Naive thymus-derived CD4-positive, alpha-beta T cell (primary cell): ENCODE results near the gene CYP2B6. TPM values are rescaled to one million over a fixed set of nuclear protein-coding genes. Genes with fewer than 3 reads are reported as not detected.
"Not testable (repeated sequence)": the region's sequence is repeated elsewhere in the genome, so short reads cannot be mapped to it uniquely, and the experiment has no call there.

Source experiments
- ATAC-seq: fragments of 150-1000 bp; cut with Tn5 transposase; 2 replicates; pipeline ENCODE4 v1.10.0; 2021; ENCODE audit warnings: mild to moderate bottlenecking, moderate library complexity
- CTCF ChIA-PET: fragments of 350-600 bp; sonication (Branson Sonifier 250); formaldehyde crosslinking; loops from one replicate; lab custom pipeline; 2021; ENCODE audit warnings: antibody characterized with exemption; lab: Charles Lee
- POLR2A ChIA-PET: fragments of 350-600 bp; sonication (Branson Sonifier 250); formaldehyde crosslinking; loops from one replicate; lab custom pipeline; 2021; ENCODE audit warnings: antibody characterized with exemption, inconsistent platforms; lab: Charles Lee
- DNase-seq, 9 donors: peaks; one replicate each; pipeline versions ENCODE4 v3.0.0 to v3.0.0-alpha.2; 2020 to 2022; ENCODE audit warnings: mixed read lengths in 1 of 9
- H3K27ac ChIP-seq: one replicate; pipeline ENCODE4 v1.7.0; 2013; ENCODE audit warnings: mild to moderate bottlenecking, low read depth, low read length, moderate library complexity
- H3K27me3 ChIP-seq, 2 donors: one replicate each; pipeline ENCODE4 v1.7.0; 2013; ENCODE audit warnings: low read length in 2 of 2, mild to moderate bottlenecking in 2 of 2, moderate library complexity in 2 of 2; ENCODE audit not compliant: control insufficient read depth in 2 of 2, insufficient read depth in 2 of 2
- H3K36me3 ChIP-seq, 3 experiments: 1 replicate in 2 of 3; 2 replicates in 1 of 3; pipeline ENCODE4 v1.7.0; 2013; ENCODE audit warnings: low read length in 3 of 3, mild to moderate bottlenecking in 3 of 3, moderate library complexity in 1 of 3; ENCODE audit not compliant: insufficient read depth in 3 of 3, control insufficient read depth in 2 of 3
- H3K4me1 ChIP-seq, 2 donors: one replicate each; pipeline ENCODE4 v1.7.0; 2013; ENCODE audit warnings: low read length in 2 of 2, mild to moderate bottlenecking in 2 of 2, moderate library complexity in 1 of 2; ENCODE audit not compliant: control insufficient read depth in 2 of 2, insufficient read depth in 2 of 2
- H3K4me3 ChIP-seq: 2 replicates; pipeline ENCODE4 v1.7.0; 2013; ENCODE audit warnings: mild to moderate bottlenecking, low read length
- H3K9me3 ChIP-seq, 3 experiments: 1 replicate in 2 of 3; 2 replicates in 1 of 3; pipeline ENCODE4 v1.7.0; 2013; ENCODE audit warnings: low read length in 3 of 3; ENCODE audit not compliant: control insufficient read depth in 2 of 3
- H3K27ac Mint-ChIP-seq, 9 donors: one replicate each; pipeline ENCODE4 v1.8.0; 2020 to 2022; ENCODE audit warnings: mixed read lengths in 9 of 9, mild to moderate bottlenecking in 8 of 9, moderate library complexity in 5 of 9, inconsistent platforms in 2 of 9
- H3K27me3 Mint-ChIP-seq, 5 donors: one replicate each; pipeline ENCODE4 v1.8.0; 2021 to 2022; ENCODE audit warnings: mixed read lengths in 5 of 5, mild to moderate bottlenecking in 1 of 5
- H3K36me3 Mint-ChIP-seq, 5 donors: one replicate each; pipeline ENCODE4 v1.8.0; 2020 to 2022; ENCODE audit warnings: mixed read lengths in 5 of 5, mild to moderate bottlenecking in 3 of 5, inconsistent platforms in 1 of 5
- H3K4me1 Mint-ChIP-seq, 7 donors: one replicate each; pipeline ENCODE4 v1.8.0; 2020 to 2022; ENCODE audit warnings: mixed read lengths in 7 of 7, mild to moderate bottlenecking in 3 of 7, inconsistent platforms in 1 of 7
- H3K4me3 Mint-ChIP-seq, 10 donors: one replicate each; pipeline ENCODE4 v1.8.0; 2020 to 2022; ENCODE audit warnings: mild to moderate bottlenecking in 10 of 10, mixed read lengths in 10 of 10, moderate library complexity in 6 of 10, inconsistent platforms in 2 of 10
- H3K9me3 Mint-ChIP-seq, 11 donors: one replicate each; pipeline ENCODE4 v1.8.0; 2020 to 2022; ENCODE audit warnings: mixed read lengths in 11 of 11, mild to moderate bottlenecking in 4 of 11, inconsistent platforms in 1 of 11, moderate library complexity in 1 of 11
- intact Hi-C, 2 donors: fragments of 100-400 bp; cut with micrococcal nuclease; formaldehyde crosslinking; loops; one replicate each; pipeline ENCODE4 v1.15.1; 2023
- polyA plus RNA-seq, 2 donors: library from polyadenylated mRNA; unstranded; fragments of 300-500 nt; fragmentation: Illumina TruSeq; gene quantifications; one replicate each; pipeline ENCODE4 v1.2.3, GENCODE V29; 2021
- total RNA-seq, 6 experiments: library from RNA in 5 of 6; stranded (reverse) in 5 of 6; gene quantifications; 1 replicate in 5 of 6; 2 replicates in 1 of 6; pipeline ENCODE4 v1.2.3 and lab custom pipeline; 2021 to 2026

Gene CYP2B6
- total and polyA plus RNA-seq, 7 experiments from 2014 or later: not detected

DNA sequence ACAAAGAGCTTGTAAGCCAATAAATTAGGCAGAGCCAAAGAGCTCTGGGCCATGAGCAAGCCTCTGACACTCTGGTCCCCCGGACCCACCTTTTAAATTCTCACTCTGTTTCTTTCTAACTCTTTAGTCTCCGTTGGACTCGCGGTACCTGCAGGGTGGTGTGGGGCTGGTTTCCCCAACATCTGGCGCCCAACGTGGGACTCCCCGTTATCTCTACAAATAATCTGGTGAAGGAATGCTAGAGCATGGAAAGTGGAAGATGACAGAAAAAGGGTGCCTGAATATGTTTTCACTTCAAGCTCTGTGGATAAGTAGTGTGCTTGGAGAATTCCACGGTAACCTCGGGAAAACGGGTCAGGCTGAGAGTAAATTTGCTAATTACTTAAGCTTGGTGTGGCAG, 36.5 kb upstream of the CYP2B6 start:
- Histone ChIP-seq H3K27ac (no peak overlapping the region), H3K36me3 (no peaks in the 10 kb centered on the region), H3K27me3 (peaks cover 0 to under 1% of the 10 kb centered on the region in 2 donors), H3K4me1 (no peaks in the 10 kb centered on the region), H3K4me3 (no peak overlapping the region), H3K9me3 (peaks cover 11 to 42% (median 12%) of the 10 kb centered on the region in 3 experiments)
- no peaks in the 10 kb centered on the region for H3K4me1 Mint-ChIP-seq
- H3K36me3 Mint-ChIP-seq: peaks cover 0 to 21% (median 4%) of the 10 kb centered on the region in 5 donors
- CTCF ChIA-PET: interaction anchor here (0.7 to 1.3 kb wide), 2 partner anchors 20 to 334 kb away, joined by 3 to 6 read pairs; no protein-coding TSS in a partner anchor
- ATAC-seq (no peak), DNase-seq (no peak)
- no peak overlapping the region for H3K4me3 Mint-ChIP-seq
- intact Hi-C loops: no loop called here
- H3K27me3 Mint-ChIP-seq: peaks cover 0 to 12% (median 6%) of the 10 kb centered on the region in 5 donors
- peaks cover 11 to 75% (median 40%) of the 10 kb centered on the region in 11 donors for H3K9me3 Mint-ChIP-seq
- POLR2A ChIA-PET: no interaction called here
- H3K27ac Mint-ChIP-seq: no peak overlapping the region

- peaks cover 0 to 10% (median 0%) of the 10 kb centered on the region in 7 donors for H3K4me1 Mint-ChIP-seq
- H3K9me3 Mint-ChIP-seq: peaks cover 8 to 41% (median 18%) of the 10 kb centered on the region in 11 donors
- Histone ChIP-seq H3K36me3 (no peaks in the 10 kb centered on the region), H3K4me1 (no peaks in the 10 kb centered on the region), H3K27ac (no peak overlapping the region), H3K4me3 (no peak overlapping the region), H3K27me3 (peaks cover 0 to 3% of the 10 kb centered on the region in 2 donors), H3K9me3 (peaks cover 2 to 25% (median 4%) of the 10 kb centered on the region in 3 experiments)
- peaks cover 8 to 26% (median 17%) of the 10 kb centered on the region in 5 donors for H3K27me3 Mint-ChIP-seq
- ChIA-PET CTCF (no interaction called here), POLR2A (no interaction called here)
- no peak for DNase-seq
- H3K36me3 Mint-ChIP-seq: peaks cover 0 to 12% (median 0%) of the 10 kb centered on the region in 5 donors
- ATAC-seq: no peak
- intact Hi-C loops: no loop called here
- H3K27ac Mint-ChIP-seq: no peak overlapping the region
- no peak overlapping the region for H3K4me3 Mint-ChIP-seq
Observed at GRCh38 chr19:40959338-40959737, 31.7 kb upstream of the CYP2B6 start.

- peaks cover 0 to 17% (median 0%) of the 10 kb centered on the region in 3 experiments for H3K9me3 ChIP-seq
- H3K4me3 Mint-ChIP-seq: no peak overlapping the region
- peaks cover 8 to 28% (median 17%) of the 10 kb centered on the region in 5 donors for H3K27me3 Mint-ChIP-seq
- no peaks in the 10 kb centered on the region for H3K4me1 ChIP-seq
- peaks cover 0 to 3% of the 10 kb centered on the region in 2 donors for H3K27me3 ChIP-seq
- H3K36me3 ChIP-seq: no peaks in the 10 kb centered on the region
- ChIA-PET CTCF (interaction anchor here (2.2 kb wide), 1 partner anchor 10 kb away, joined by 7 read pairs; no protein-coding TSS in a partner anchor), POLR2A (no interaction called here)
- peaks cover 0 to 4% (median 0%) of the 10 kb centered on the region in 5 donors for H3K36me3 Mint-ChIP-seq
- no peak for ATAC-seq
- no peak overlapping the region for H3K27ac Mint-ChIP-seq
- DNase-seq: no peak
- intact Hi-C loops: no loop called here
- H3K4me3 ChIP-seq: no peak overlapping the region
- peaks cover 0 to 10% (median 0%) of the 10 kb centered on the region in 7 donors for H3K4me1 Mint-ChIP-seq
- H3K27ac ChIP-seq: no peak overlapping the region
- peaks cover 3 to 32% (median 12%) of the 10 kb centered on the region in 11 donors for H3K9me3 Mint-ChIP-seq
Observed at GRCh38 chr19:40960062-40960685, 30.9 kb upstream of the CYP2B6 start.

GRCh38 chr19:40960780-40961179, 30.3 kb upstream of the CYP2B6 start:
- H3K4me1 ChIP-seq: no peaks in the 10 kb centered on the region
- intact Hi-C loops: no loop called here
- no peak overlapping the region for H3K4me3 Mint-ChIP-seq

GRCh38 chr19:40962460-40962961, 28.6 kb upstream of the CYP2B6 start:
- H3K9me3 Mint-ChIP-seq: peaks cover 0 to 9% (median 0%) of the 10 kb centered on the region in 11 donors
- Histone ChIP-seq H3K4me3 (no peak overlapping the region), H3K27ac (no peak overlapping the region), H3K4me1 (no peaks in the 10 kb centered on the region), H3K27me3 (peaks cover 0 to 3% of the 10 kb centered on the region in 2 donors), H3K36me3 (no peaks in the 10 kb centered on the region), H3K9me3 (no peaks in the 10 kb centered on the region)
- ATAC-seq (no peak), DNase-seq (no peak)
- intact Hi-C loops: no loop called here
- ChIA-PET CTCF (interaction anchor here (0.9 to 1.5 kb wide), 2 partner anchors 12 to 602 kb away, joined by 3 to 4 read pairs; no protein-coding TSS in a partner anchor), POLR2A (interaction anchor here (0.6 kb wide), 1 partner anchor 9 kb away, joined by 3 read pairs; no protein-coding TSS in a partner anchor)
- peaks cover 0 to under 1% (median 0%) of the 10 kb centered on the region in 5 donors for H3K36me3 Mint-ChIP-seq
- H3K4me1 Mint-ChIP-seq: peaks cover 0 to 10% (median 2%) of the 10 kb centered on the region in 7 donors
- peaks cover 8 to 26% (median 17%) of the 10 kb centered on the region in 5 donors for H3K27me3 Mint-ChIP-seq
- H3K4me3 Mint-ChIP-seq: no peak overlapping the region
- H3K27ac Mint-ChIP-seq: peak overlapping the region in 1 of 9 donors; percentile 50

More at GRCh38 chr19:40960780-40961179, 30.3 kb upstream of the CYP2B6 start:
- CTCF ChIA-PET: interaction anchor here (2.2 kb wide), 1 partner anchor 10 kb away, joined by 7 read pairs; no protein-coding TSS in a partner anchor
- no peak for ATAC-seq
- Mint-ChIP-seq H3K4me1 (peaks cover 0 to 10% (median 0%) of the 10 kb centered on the region in 7 donors), H3K36me3 (peaks cover 0 to 4% (median 0%) of the 10 kb centered on the region in 5 donors), H3K9me3 (peaks cover 3 to 26% (median 9%) of the 10 kb centered on the region in 11 donors), H3K27me3 (peaks cover 8 to 28% (median 17%) of the 10 kb centered on the region in 5 donors), H3K27ac (no peak overlapping the region)
- H3K27me3 ChIP-seq: peaks cover 0 to 3% of the 10 kb centered on the region in 2 donors
- no peak overlapping the region for H3K27ac ChIP-seq
- H3K9me3 ChIP-seq: peaks cover 0 to 11% (median 0%) of the 10 kb centered on the region in 3 experiments
- no peaks in the 10 kb centered on the region for H3K36me3 ChIP-seq
- POLR2A ChIA-PET: no interaction called here
- no peak for DNase-seq
- no peak overlapping the region for H3K4me3 ChIP-seq

DNA sequence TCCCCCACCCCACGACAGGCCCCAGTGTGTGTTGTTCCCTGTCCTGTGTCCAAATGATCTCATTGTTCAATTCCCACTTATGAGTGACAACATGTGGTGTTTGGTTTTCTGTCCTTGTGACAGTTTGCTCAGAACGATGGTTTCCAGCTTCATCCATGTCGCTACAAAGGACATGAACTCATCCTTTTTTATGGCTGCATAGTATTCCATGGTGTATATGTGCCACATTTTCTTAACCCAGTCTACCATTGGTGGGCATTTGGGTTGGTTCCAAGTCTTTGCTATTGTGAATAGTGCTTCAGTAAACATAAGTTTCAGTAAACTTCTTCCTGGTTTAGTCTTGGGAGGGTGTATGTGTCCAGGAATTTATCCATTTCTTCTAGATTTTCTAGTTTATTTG, 26.7 kb upstream of the CYP2B6 start:
- not testable (repeated sequence) for DNase-seq

More for the DNA sequence above, 26.7 kb upstream of the CYP2B6 start:
- ATAC-seq, POLR2A ChIA-PET, H3K27me3 ChIP-seq, intact Hi-C loops, H3K4me3 Mint-ChIP-seq, H3K4me1 ChIP-seq, H3K4me3 ChIP-seq, H3K36me3 ChIP-seq, H3K27ac ChIP-seq, CTCF ChIA-PET, H3K27ac Mint-ChIP-seq, H3K9me3 ChIP-seq: not testable (repeated sequence)
- Mint-ChIP-seq H3K9me3 (peaks cover 0 to 16% (median 0%) of the 10 kb centered on the region in 11 donors), H3K27me3 (peaks cover 8 to 32% (median 17%) of the 10 kb centered on the region in 5 donors), H3K36me3 (peaks cover 0 to 12% (median 0%) of the 10 kb centered on the region in 5 donors), H3K4me1 (peaks cover 9 to 19% (median 14%) of the 10 kb centered on the region in 7 donors)
